Non-pigmented ciliary epithelial cell (primary cell): ENCODE data around the gene PRR27.
"Not testable (repeated sequence)": the region's sequence is repeated elsewhere in the genome, so short reads cannot be mapped to it uniquely, and the experiment has no call there.

Experiments
- DNase-seq: peaks from one replicate; pipeline ENCODE4 v3.0.0-alpha.2; 2010; ENCODE audit warnings: low read depth

The PRR27 gene

DNA sequence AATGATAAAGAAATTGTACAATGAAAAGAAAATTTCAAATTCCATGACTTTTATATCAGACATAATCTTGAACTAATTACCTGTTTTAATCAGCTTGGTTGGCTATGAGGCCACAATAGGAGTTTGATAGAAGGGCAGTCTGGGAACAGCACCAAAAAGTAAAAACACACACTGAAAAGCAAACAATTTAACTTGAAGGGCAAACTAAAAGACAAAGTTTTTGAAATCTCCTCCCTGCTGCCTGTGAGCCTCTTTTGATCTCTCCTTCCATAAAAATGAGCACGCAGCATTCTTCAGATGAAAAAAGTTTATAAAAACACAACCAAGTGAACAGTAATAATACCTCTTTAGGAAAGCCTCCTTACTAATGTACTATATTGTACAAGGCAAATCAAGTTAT is 49.6 kb downstream of the PRR27 start:
- no peak for DNase-seq

DNA sequence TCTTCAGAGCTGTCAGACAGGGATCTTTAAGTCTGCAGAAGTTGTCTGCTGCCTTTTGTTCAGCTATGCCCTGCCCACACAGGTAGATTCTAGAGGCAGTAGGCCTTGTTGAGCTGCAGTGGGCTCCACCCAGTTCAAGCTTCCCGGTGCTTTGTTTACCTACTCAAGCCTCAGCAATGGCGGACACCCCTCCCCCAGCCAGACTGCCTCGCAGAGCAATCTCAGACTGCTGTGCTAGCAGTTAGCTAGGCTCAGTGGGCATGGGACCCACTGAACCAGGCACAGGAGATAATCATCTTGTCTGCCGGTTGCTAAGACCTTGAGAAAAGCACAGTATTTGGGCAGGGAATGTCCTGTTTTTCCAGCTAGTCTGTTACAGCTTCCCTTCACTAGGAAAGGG is 58.7 kb downstream of the PRR27 start:
- not testable (repeated sequence) for DNase-seq
